ENCODE results near the gene DENND6A.
A peak's percentile ranks its signal among the peaks of the same experiment; 100 is the strongest.

The DENND6A gene

GRCh38 chr3:57597127-57597923 lies 95.6 kb downstream of the DENND6A start, which contains the start of gene ARF4:
TSS of gene ARF4 (minus strand) at chr3:57597344. CDS start at chr3:57597140, 204 bp downstream.
- H3K27me3 Mint-ChIP-seq, result no peaks in the 10 kb centered on the region
- peak within 1 kb of the TSS; percentile 92 for H3K27ac Mint-ChIP-seq
- H3K9me3 Mint-ChIP-seq, result no peaks in the 10 kb centered on the region
- peaks cover 38% of the 10 kb centered on the region for H3K4me1 Mint-ChIP-seq (ENCODE audit: low read depth)
- intact Hi-C loops (cut with micrococcal nuclease), result loop anchor here (1.0 to 2.0 kb wide), 2 partner anchors 41 to 95 kb away; partner anchors contain the start of genes DENND6A and PDE12
- H3K36me3 Mint-ChIP-seq (ENCODE audit: low read depth), result peaks cover 44% of the 10 kb centered on the region
- H3K4me3 Mint-ChIP-seq, result peak within 1 kb of the TSS; percentile 86

DNA sequence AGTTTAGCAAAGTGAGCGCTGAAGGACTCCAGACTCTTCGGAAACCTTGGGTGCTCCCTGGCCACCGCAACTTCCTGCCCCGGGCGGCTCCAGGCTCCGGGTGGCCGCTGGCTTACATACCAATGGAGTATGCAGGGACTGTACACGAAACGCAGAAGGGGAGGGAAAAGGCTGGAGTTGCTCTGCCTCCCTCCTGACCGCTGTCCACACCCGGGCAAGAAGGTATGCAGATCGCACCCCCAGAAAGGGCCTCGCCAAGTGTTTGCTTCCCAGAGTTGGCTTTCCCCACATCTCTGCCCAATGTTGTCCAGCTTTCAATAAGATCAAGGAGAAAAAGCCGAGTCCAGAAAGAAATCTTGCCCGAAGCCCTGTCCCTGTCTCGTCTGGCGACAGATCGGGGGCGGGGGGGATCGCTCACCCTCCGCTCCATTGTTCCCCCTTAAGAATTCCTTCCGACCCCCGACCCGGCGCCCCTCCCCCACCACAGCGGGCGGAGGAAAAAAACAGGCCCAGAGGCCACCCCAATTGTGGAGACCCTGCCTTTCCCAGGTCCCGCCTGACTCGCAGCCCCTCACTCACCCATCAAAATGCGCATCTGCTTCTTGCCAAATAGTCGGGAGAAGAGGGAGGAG lies 96.3 kb downstream of the DENND6A start:
- H3K9me3 Mint-ChIP-seq, result no peaks in the 10 kb centered on the region
- H3K36me3 Mint-ChIP-seq (ENCODE audit: low read depth), result peaks cover 49% of the 10 kb centered on the region
- H3K4me1 Mint-ChIP-seq (ENCODE audit: low read depth), result peaks cover 38% of the 10 kb centered on the region

DNA sequence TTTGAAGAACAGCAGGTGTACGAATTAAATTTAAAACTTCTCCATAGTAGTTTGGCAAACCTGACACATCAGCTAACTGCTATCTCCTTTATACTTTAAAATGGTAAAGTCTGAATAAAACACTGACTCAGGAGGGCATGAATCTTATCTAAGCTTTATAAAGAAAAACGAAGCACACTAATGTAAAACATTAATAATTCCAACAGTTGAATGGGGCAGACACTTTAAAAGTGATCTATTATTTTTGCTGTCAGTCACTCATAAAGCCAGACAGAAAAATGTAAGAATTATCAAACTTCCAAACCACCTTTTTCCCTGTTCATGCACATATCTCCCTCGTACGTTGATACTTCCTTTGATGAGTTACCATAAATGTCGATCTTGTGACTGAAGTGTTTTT lies 98.3 kb downstream of the DENND6A start:
- peaks cover 57% of the 10 kb centered on the region for H3K36me3 Mint-ChIP-seq (ENCODE audit: low read depth)
- intact Hi-C loops (cut with micrococcal nuclease), result no loop called here
- H3K27ac Mint-ChIP-seq, result no peak overlapping the region

More for the DNA sequence above, 96.3 kb downstream of the DENND6A start:
- H3K27me3 Mint-ChIP-seq, result no peaks in the 10 kb centered on the region
- peak overlapping the region; percentile 86 for H3K4me3 Mint-ChIP-seq
- intact Hi-C loops (cut with micrococcal nuclease), result loop anchor here (1.0 to 2.0 kb wide), 2 partner anchors 40 to 96 kb away; partner anchors contain the start of genes DENND6A and PDE12
- H3K27ac Mint-ChIP-seq, result peak overlapping the region; percentile 92

GRCh38 chr3:57594144-57594543 lies 98.7 kb downstream of the DENND6A start:
- intact Hi-C loops (cut with micrococcal nuclease), result no loop called here
- Mint-ChIP-seq H3K9me3 (no peaks in the 10 kb centered on the region), H3K27ac (no peak overlapping the region), H3K4me3 (no peak overlapping the region), H3K36me3 (ENCODE audit: low read depth) (peaks cover 58% of the 10 kb centered on the region), H3K27me3 (no peaks in the 10 kb centered on the region), H3K4me1 (ENCODE audit: low read depth) (peaks cover 34% of the 10 kb centered on the region)

More for the DNA sequence above, 98.3 kb downstream of the DENND6A start:
- Mint-ChIP-seq H3K4me3 (peak overlapping the region; percentile 0), H3K4me1 (ENCODE audit: low read depth) (peaks cover 38% of the 10 kb centered on the region), H3K27me3 (no peaks in the 10 kb centered on the region), H3K9me3 (no peaks in the 10 kb centered on the region)

DNA sequence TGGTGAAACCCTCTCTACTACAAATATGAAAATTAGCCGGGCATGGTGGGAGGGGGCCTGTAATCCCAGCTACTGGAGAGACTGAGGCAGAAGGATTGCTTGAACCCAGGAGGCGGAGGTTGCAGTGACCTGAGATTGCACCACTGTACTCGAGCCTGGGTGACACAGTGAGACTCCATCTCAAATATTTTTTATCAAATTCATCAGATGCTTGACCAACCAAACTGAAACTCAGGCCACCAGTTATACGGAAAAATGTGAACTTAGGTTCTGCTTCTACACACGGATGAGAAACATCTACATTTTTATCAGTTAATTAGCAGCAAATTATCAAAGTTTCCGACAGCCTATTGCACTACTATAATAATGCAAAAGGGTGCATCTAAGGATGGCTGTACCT lies 100.6 kb downstream of the DENND6A start:
- H3K27ac Mint-ChIP-seq, result no peak overlapping the region
- H3K4me1 Mint-ChIP-seq (ENCODE audit: low read depth), result peaks cover 28% of the 10 kb centered on the region
- H3K4me3 Mint-ChIP-seq, result no peak overlapping the region
- H3K27me3 Mint-ChIP-seq, result no peaks in the 10 kb centered on the region
- H3K9me3 Mint-ChIP-seq, result no peaks in the 10 kb centered on the region
- H3K36me3 Mint-ChIP-seq (ENCODE audit: low read depth), result peaks cover 64% of the 10 kb centered on the region
- intact Hi-C loops (cut with micrococcal nuclease), result no loop called here

GRCh38 chr3:57587905-57588304 lies 105.0 kb downstream of the DENND6A start:
- peaks cover 8% of the 10 kb centered on the region for H3K4me1 Mint-ChIP-seq (ENCODE audit: low read depth)
- no peaks in the 10 kb centered on the region for H3K27me3 Mint-ChIP-seq
- H3K9me3 Mint-ChIP-seq, result no peaks in the 10 kb centered on the region
- H3K4me3 Mint-ChIP-seq, result no peak overlapping the region
- peaks cover 53% of the 10 kb centered on the region for H3K36me3 Mint-ChIP-seq (ENCODE audit: low read depth)
- H3K27ac Mint-ChIP-seq, result no peak overlapping the region
- intact Hi-C loops (cut with micrococcal nuclease), result no loop called here

GRCh38 chr3:57586778-57587177 lies 106.1 kb downstream of the DENND6A start:
- Mint-ChIP-seq H3K36me3 (ENCODE audit: low read depth) (peaks cover 47% of the 10 kb centered on the region), H3K4me3 (no peak overlapping the region), H3K9me3 (no peaks in the 10 kb centered on the region), H3K4me1 (ENCODE audit: low read depth) (peaks cover 5% of the 10 kb centered on the region), H3K27ac (no peak overlapping the region), H3K27me3 (no peaks in the 10 kb centered on the region)
- intact Hi-C loops (cut with micrococcal nuclease), result no loop called here

DNA sequence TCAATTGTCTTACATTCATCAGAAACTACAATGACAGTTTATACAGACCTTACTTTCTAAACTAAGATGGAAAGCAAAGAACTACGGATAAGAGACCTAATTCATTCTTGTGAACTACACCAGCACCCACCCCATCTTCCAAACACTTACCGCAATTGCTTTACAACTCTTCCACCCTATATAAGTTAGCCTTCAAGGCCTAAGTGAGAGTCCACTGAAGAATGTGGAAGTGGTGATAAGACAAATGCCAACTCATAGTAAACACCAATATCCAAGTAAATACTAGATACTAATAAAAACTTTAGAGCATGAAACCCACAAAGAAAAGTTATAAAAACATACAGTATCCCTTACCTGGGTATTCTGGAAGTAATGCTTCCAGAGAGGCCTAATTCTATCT lies 109.3 kb downstream of the DENND6A start:
- H3K9me3 Mint-ChIP-seq, result no peaks in the 10 kb centered on the region
- H3K4me3 Mint-ChIP-seq, result no peak overlapping the region
- peaks cover 12% of the 10 kb centered on the region for H3K4me1 Mint-ChIP-seq (ENCODE audit: low read depth)
- peaks cover 54% of the 10 kb centered on the region for H3K36me3 Mint-ChIP-seq (ENCODE audit: low read depth)
- intact Hi-C loops (cut with micrococcal nuclease), result no loop called here
- no peak overlapping the region for H3K27ac Mint-ChIP-seq
- no peaks in the 10 kb centered on the region for H3K27me3 Mint-ChIP-seq

DNA sequence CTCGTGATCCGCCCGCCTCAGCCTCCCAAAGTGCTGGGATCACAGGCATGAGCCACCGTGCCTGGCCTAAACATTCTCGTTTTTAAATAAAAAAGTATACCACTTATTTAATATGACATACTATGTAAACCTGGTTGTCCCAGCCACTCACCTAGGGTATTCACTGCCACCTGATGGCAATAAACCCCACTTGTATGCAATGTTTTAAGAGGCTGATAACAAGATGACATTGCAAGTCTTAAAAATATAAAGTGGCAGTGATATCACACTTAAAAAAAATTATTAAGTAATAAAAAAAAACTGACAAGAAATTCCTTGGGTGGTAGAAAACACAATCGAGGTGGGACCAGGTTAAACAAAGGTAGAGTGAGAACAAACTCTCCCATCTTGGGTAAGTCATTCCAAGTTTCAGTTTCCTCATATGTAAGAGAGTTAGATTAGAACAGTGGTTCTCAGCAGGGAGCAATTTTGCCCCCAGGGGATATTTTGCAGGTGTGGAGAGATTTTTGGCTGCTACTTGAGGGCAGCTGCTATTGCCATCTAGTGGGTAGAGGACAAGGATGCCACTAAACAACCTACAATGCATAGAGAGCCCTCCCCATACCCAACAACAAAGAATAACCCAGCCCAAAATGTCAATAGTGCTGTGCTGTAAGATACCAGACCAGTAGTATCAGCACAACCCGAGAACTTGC lies 110.3 kb downstream of the DENND6A start:
- Mint-ChIP-seq H3K27me3 (no peaks in the 10 kb centered on the region), H3K27ac (no peak overlapping the region), H3K9me3 (no peaks in the 10 kb centered on the region), H3K4me1 (ENCODE audit: low read depth) (peaks cover 12% of the 10 kb centered on the region), H3K36me3 (ENCODE audit: low read depth) (peaks cover 63% of the 10 kb centered on the region), H3K4me3 (no peak overlapping the region)
- intact Hi-C loops (cut with micrococcal nuclease), result no loop called here

DNA sequence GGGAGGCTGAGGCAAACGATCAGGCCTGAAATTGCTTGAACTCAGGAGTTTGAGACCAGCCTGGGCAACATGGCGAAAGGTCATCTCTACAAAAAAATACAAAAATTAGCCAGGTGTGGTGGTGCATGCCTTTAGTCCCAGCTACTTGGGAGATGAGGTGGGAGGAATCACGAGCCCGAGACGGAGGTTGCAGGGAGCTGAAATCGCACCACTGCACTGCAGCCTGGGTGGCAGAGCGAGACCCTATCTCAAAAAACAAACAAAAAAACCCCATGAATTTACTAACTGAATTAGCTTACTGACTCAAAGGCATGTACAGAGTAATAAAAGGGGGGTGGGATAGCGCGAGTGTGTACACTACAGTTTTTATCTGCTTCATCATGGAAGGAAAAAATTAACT lies 115.1 kb downstream of the DENND6A start:
- no peaks in the 10 kb centered on the region for H3K9me3 Mint-ChIP-seq
- no peak overlapping the region for H3K27ac Mint-ChIP-seq
- no peaks in the 10 kb centered on the region for H3K27me3 Mint-ChIP-seq
- no peak overlapping the region for H3K4me3 Mint-ChIP-seq
- intact Hi-C loops (cut with micrococcal nuclease), result loop anchor here (10.0 kb wide), 1 partner anchor 67 kb away; no protein-coding TSS in a partner anchor
- peaks cover 86% of the 10 kb centered on the region for H3K36me3 Mint-ChIP-seq (ENCODE audit: low read depth)
- H3K4me1 Mint-ChIP-seq (ENCODE audit: low read depth), result peaks cover 7% of the 10 kb centered on the region

DNA sequence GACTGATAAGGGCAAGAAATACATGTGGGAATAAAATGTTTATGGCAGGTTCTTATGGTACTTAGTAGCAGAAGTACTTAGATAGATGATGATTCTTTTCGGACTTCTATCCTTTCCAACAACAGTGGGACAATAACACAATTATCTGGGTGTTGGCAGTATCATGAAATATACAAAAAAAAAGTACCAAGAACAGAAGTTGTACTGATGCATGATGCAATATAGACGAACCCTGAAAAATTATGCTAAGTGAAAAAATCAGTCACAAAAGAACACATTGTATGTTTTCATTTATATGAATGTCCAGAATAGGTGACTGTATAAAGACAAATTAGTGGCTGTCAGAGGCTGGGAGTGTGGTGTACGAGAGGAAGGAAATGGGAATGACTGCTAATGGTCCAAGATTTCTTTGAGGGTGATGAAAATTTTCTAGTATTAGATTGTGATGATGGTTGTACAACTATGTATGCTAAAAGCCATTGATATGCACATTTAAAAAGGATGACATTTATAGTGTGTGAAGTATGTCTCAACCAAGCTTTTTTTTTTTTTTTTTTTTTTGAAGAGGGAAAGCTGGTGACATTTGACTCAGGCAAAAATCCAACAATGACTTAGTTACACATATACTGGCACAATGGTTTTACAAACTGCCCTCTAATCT lies 116.8 kb downstream of the DENND6A start:
- H3K27me3 Mint-ChIP-seq, result no peaks in the 10 kb centered on the region
- H3K4me1 Mint-ChIP-seq (ENCODE audit: low read depth), result peaks cover 7% of the 10 kb centered on the region
- H3K27ac Mint-ChIP-seq, result peak overlapping the region; percentile 12
- peaks cover 88% of the 10 kb centered on the region for H3K36me3 Mint-ChIP-seq (ENCODE audit: low read depth)
- intact Hi-C loops (cut with micrococcal nuclease), result loop anchor here (10.0 kb wide), 1 partner anchor 69 kb away; no protein-coding TSS in a partner anchor
- no peaks in the 10 kb centered on the region for H3K9me3 Mint-ChIP-seq
- H3K4me3 Mint-ChIP-seq, result no peak overlapping the region

All from dendritic cell treated with granulocyte-macrophage colony-stimulating factor and Interleukin-4, amounts not matched to agents 40 ng/mL and 50 ng/mL, for 4 days (primary cell).